GF-D8 (cell line): ENCODE data around the gene PIEZO2.

Experiments used
- DNase-seq: peaks from one replicate; lab custom pipeline; 2025; lab: John Stamatoyannopoulos, UW

The PIEZO2 gene

DNA sequence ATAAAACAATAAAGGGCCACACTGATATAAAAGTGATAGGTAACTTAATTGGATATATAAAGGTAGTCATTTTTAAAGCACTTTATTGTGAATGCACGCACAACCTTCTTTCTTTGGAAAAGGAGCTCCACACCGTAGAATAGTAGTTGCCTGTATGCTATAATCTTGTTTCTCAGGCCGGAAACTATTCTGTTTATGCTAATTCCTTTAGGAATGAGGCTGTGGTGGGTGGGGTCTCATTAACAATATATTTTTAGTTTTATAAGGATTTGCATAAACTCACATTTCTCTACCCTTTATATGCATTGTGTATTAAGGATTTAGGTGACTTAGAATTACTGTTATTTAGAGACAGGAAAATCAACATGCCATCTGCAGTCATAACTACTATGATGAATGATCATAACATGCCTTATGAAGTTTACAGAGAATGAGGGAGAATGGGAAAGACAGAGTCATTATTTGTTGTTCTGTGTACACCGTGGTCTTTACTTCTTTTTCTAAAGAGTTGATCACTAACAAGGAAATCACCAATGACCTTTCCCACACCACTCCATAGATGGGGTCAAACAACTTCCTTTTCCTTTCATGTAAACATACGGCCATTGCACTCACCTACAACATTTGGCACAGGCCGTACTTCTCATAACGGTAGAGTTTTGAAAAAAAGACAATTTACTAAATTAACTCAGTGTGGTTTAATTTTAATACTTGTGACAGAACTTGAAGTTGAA, 84.5 kb downstream of the PIEZO2 start:
- DNase-seq = no peak

DNA sequence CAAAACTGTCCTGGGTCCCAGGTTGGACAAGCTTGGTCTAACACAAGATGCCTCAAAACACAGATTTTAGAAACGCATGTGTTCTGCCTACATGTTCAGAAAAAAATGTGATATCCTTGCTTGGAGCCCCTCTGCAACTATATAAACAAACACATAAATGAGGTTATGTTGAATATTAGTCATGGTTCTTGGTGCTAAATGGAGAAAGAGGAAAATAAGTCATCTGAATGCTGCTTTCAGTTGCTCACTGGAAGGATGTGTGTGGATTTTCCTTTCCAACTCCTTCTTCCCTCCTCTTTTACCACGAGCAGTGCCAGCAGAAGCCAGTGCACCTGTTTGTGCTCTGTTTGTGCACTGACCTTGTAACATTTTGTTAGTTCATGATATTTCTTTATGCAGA, 85.3 kb downstream of the PIEZO2 start:
- DNase-seq = no peak

DNA sequence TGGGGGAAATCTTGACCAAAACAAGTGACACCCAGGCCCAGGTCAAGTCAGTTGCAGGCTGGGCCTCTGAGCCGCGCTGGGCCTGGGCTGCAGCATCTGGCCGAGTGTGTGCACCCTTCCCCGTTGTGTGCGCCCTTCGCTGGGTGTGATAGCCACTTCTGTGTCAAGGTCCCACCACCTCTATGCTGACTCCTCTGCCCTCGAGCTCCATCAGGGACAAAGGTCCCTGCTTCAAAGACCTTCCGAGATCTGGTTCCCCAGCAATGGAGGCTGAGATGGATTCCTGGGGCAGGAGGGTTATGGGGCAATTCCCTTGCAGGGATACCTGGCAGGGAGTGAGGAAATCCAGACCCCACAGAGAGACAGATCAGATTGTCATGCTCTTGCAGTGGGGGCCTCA, 93.6 kb downstream of the PIEZO2 start:
- DNase-seq = no peak

DNA sequence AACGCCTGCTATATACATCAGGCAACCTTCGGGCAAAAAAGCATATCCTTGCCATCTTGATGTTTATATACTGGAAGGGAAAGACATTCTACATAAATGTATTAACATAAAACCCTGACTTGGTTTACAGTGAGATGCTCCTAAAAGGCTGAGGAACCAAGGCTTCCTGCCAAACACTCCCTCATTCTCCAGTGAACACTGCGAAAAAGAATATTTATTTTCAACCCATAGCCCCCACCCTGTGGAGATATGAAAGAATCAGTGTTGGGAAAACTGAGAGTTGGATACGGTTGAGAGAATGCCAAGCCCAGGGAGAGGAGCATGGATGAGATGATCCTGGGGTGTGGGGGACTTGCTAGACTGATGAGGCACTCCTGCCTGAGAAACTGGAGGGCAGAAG, 94.9 kb downstream of the PIEZO2 start:
- DNase-seq = no peak

DNA sequence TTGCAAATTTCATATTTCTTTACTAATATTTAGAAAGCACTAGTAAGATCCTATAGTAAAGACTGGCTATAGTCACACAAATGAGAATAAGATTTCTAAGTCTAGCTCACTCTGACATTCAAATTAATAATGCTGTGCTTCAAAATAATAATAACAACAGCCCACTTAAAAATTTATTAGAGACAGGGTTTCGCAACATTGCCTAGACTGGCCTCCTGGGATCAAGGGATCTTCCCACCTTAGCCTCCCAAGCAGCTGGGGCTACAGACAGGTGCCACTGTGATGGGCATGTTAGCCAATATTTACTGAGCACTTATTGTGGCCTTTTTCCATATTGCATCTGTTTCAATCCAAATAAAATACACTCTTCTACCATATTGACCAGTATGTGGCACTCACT, 96.1 kb downstream of the PIEZO2 start:
- DNase-seq = no peak

- DNase-seq = no peak
Observed at GRCh38 chr18:11052800-11053199, 96.6 kb downstream of the PIEZO2 start.

- DNase-seq = no peak
Observed at GRCh38 chr18:11051462-11051861, 97.9 kb downstream of the PIEZO2 start.

GRCh38 chr18:11050966-11051365, 98.4 kb downstream of the PIEZO2 start:
- no peak for DNase-seq

DNA sequence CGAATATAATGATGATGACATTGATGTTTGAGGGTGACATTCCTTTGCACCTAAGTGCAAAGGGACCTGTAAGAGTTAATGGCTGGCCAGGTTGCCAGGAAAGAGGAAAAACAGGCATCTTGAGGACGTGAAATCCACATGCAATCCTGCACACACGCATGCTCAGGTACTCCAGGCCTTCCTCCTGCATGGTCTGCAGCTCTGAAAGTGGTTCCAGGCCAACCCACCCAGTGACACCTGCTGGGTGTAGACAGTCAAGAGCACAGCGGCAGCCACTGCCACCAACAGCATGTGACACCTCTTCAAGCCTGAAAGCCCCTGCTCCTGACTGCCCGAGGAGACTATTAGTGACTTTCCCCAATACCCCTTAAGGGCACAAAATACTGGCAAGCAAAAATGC, 101.6 kb downstream of the PIEZO2 start:
- DNase-seq = no peak

DNA sequence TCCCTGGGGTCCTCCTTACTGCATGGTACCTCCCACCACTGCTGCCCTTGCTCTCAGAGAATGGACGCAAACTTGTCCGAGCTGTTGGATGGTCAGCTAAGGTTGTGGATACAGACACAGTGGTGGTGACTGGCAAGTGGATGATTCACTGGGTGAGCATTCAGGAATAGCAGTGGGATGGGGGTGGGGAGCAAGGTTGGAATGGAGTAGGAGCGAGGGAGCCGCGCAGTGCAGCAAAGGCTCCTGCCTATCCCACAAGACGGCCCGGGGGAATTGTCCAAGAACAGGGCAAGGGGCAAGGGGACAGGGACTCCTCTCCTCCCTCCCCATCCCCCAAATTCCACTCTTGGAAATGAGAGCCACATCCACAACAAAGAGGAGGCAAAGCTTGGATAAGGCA, 102.2 kb downstream of the PIEZO2 start:
- no peak for DNase-seq

GRCh38 chr18:11046140-11046539, 103.2 kb downstream of the PIEZO2 start:
- no peak for DNase-seq

DNA sequence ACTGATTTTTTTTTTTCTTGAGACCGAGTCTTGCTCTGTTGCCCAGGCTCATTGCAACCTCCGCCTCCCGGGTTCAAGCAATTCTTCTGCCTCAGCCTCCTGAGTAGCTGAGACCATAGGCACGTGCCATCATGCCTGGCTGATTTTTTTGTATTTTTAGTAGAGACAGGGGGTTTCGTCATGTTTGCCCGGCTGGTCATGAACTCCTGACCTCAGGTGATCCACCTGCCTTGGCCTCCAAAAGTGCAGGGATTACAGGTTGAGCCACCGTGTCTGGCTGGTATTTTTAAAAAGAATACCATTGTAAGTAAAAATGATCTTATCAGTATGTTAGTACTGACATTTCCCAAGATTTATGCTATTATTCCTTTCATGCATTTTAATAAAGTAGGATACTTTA, 105.7 kb downstream of the PIEZO2 start:
- no peak for DNase-seq

DNA sequence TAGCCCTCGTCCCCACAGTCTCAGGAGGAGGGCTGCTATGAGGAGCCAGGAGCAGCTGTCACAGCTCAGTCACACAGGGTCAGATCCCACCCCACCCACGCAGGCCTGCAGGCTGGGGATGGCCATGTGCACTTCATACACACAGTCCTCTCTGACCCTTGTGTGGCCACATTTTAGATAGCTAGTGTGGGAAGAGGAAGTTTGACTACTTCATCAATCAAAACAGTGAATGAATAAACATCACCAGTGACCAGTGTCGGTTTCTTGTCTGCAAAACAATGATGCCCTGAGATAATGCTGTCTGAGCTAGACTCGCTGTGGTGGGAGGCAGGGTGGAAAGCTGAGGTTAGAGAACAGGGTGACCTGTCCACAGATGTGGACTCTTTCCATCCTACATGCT, 107.1 kb downstream of the PIEZO2 start:
- no peak for DNase-seq

DNA sequence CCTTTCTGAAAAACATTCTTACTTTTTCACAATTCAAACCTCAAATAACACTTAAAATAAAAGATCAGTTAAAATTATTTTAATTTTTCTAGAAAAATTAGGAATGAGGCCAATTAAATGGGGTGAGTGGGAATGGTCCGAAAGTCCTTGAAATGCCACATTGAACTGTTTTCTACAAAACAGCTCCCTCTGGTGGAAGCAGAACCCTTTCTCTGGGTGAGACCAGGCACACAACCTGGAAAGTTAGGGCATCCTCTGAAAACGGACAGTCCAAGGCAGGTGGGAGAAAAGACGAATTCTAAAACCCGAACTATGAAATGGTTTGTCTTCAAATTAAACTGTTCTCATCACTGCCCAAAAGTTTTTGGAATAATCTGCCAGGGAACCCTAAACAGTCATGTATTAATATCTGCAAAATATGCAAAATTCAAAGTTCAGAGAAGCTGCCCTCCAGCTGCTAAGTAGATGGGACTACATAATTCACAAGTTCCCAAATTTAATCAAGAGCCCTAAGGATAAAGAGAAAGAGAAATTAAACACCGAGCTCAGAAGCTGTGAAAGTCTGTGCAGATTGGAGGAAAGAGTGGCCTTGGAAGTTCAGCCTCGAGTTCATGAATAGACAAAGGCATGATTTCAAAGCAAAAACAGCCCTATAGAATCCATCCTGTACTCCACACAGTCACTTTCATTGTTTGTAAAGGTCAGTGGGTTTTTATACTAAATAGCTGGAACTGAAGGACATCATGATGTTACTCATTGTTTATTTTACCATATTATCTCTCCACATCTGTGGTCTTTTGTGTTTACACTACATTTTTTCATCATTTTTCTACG, 108.3 kb downstream of the PIEZO2 start:
- no peak for DNase-seq

DNA sequence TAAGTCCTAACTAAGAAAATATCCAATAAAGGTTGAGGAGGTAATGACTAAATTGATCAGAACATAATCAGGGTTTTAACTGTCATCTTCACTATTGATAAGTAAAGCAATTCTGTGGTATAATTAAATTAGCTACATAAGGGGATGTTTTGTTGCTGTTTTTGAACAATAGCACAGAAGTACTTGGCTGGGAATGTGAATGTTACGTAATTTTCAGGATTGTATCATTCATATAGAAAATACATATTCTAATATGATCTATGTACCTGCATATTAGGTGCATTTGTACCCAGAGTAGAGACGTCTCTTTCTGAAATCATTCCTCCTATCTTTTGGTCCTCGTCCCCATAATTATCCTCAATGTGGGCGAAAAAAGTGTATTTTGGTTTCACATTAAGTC, 109.0 kb downstream of the PIEZO2 start:
- no peak for DNase-seq

GRCh38 chr18:11037533-11038240, 111.7 kb downstream of the PIEZO2 start:
- DNase-seq = no peak

GRCh38 chr18:11035814-11036495, 113.4 kb downstream of the PIEZO2 start:
- DNase-seq = no peak

DNA sequence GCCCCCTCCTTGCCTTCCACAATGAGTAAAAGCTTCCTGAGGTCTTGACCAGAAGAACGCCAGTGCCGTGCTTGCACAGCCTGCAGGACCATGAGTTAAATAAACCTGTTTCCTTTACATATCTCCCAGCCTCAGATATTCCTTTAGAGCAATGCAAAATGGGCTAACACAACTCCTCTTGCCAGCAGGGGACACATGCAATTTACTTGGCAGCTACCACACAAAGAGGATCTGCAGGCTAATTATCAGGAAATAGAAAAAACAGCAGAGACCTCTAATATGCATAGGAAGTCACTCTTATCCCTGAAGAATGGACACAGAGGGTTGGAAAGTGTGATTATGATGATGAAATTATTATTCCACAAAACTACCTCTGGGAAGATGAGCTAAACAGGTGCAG, 114.0 kb downstream of the PIEZO2 start:
- no peak for DNase-seq

- no peak for DNase-seq
Observed at GRCh38 chr18:11034884-11035283, 114.5 kb downstream of the PIEZO2 start.

DNA sequence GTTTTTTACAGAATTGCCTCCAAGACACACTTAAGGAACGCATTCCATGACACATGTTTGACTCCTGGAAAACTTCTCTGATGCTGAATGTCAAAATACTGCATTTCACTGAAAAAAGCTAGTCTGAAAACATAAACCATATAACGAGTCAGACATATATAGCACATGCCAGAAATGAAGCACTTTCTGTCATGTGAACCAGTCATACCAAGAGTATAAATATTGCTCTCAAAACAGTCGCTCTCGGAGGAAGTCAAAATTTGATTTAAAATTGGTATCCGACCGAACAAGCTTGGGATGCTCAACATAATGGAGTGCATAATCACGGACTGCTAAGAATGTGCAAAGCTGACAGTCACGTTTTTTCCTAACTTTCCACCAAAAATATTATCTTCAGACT, 115.9 kb downstream of the PIEZO2 start:
- no peak for DNase-seq

GRCh38 chr18:11031966-11032365, 117.4 kb downstream of the PIEZO2 start:
- no peak for DNase-seq

DNA sequence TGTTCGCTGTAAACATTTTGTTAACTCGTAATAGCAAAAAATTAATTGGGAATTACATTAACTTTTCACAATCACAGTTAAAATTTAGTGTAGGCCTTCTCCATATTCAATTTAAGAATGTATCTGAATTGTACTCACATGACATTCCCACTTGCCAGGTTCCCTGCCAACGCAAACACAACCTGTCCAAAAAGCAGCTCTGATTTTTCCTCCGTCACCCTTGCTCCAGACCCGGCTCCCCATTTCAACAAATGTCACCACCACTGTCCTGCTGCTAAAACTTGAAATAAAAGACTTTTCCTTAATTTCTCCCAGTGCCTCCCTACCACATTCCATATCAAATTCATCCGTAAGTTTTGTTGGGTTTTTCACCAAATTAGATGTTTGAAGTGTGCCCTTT, 120.3 kb downstream of the PIEZO2 start:
- no peak for DNase-seq
